NCI-H526 (cell line): ENCODE data around the gene LRRC75A.
"Not testable (repeated sequence)": the region's sequence is repeated elsewhere in the genome, so short reads cannot be mapped to it uniquely, and the experiment has no call there.

ENCODE experiments used
- DNase-seq, 2 experiments: peaks; one replicate each; lab custom pipeline; 2025; lab: John Stamatoyannopoulos, UW

LRRC75A gene

DNA sequence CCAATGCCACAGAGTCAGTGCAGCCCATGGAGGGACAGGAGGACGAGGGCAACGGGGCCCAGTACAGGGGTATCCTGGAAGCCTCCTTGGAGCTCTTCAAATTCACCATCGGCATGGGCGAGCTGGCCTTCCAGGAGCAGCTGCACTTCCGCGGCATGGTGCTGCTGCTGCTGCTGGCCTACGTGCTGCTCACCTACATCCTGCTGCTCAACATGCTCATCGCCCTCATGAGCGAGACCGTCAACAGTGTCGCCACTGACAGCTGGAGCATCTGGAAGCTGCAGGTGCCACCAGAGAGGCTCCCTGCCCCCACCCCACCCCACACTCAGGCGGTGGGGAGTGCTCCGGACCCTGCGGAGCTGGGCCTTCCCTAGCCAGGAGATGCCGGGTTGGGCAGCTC is 60.0 kb downstream of the LRRC75A start:
- DNase-seq: no peak

DNA sequence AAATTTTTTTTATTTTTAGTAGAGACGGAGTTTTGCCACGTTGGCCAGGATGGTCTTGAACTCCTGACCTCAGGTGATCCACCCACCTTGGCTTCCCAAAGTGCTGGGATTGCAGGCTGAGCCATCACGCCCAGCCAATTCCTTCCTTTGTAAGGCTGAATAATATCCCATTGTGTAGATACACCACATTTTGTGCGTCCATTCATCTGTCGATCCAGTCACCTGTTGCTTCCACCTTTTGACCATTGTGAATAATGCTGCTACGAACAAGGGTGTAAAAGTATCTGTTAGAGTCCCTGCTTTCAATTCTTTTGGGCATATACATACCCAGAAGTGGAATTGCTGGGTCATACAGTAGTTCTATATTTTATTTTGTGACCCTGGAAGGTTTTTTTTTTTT is 61.3 kb downstream of the LRRC75A start:
- no peak for DNase-seq

DNA sequence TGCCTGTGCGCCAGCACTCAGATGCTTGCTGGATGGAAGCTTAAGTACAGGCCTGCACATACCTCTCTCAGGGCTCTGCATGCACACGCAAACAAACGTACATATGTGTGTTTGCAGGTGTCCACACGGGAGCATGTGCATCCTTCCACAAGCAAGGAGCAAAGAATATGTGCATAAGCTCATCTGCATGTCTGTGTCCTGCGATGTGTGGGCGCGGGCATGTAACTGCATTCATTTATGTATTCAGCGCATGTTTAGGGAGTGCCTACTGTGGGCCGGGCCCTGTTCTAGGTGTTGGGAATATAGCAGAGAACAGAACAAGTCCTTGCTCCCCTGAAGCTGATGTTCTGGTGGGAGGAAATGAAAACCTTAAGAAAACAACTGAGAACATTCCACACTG is 62.9 kb downstream of the LRRC75A start:
- no peak for DNase-seq

DNA sequence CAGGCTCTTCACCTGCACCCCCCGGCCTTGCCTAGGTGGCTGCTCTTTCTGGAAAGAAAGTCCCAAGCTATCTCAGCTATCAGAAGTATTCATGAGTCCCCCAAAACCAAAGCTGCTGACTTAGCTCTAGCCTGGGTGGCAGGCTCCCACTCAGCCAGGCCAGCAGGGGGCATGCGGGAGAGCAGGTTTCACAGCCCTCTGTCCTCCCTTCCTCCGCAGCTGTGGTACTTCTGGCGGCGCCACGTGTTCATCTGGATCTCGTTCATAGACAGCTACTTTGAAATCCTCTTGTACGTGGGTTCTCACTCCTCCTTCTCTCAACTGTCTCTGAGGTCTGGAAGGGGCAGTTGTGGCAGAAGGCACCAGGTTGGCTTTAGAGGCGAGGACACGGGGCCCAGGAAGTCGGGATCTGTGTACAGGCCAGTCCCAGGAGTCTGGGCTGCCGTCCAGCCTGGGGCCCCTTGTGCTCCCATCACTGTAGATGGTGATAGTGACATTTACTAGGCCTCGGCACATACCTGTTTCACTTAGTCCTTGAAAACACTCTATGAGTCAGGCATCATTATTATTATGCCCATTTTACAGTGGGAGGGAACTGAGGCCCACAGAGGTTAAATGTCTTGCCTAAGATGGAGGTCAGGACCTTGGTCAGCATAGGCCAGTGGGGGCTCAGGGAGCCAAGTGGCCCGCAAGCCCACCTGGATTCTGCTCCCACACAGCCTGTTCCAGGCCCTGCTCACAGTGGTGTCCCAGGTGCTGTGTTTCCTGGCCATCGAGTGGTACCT is 63.7 kb downstream of the LRRC75A start:
- DNase-seq: peak; percentile 24 to 67

DNA sequence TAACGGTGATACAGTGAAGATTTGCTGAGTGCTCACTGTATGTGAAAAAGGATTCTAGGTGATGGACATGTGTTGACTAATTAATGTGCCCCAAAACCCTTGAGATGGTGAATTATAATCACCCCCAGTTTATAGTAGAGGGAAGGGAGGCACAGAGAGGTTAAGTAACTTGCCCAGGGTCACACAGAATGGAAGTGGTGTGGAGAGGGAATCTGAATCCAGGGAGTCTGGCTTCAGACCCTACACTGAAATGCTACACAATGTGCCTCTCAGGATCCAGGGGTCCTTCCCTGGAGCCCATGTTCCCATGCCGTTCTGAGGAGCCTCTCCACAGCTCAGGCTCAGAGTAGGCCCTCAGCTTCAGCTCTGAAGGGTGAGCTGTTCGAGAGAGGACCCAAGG is 65.0 kb downstream of the LRRC75A start:
- DNase-seq: no peak

DNA sequence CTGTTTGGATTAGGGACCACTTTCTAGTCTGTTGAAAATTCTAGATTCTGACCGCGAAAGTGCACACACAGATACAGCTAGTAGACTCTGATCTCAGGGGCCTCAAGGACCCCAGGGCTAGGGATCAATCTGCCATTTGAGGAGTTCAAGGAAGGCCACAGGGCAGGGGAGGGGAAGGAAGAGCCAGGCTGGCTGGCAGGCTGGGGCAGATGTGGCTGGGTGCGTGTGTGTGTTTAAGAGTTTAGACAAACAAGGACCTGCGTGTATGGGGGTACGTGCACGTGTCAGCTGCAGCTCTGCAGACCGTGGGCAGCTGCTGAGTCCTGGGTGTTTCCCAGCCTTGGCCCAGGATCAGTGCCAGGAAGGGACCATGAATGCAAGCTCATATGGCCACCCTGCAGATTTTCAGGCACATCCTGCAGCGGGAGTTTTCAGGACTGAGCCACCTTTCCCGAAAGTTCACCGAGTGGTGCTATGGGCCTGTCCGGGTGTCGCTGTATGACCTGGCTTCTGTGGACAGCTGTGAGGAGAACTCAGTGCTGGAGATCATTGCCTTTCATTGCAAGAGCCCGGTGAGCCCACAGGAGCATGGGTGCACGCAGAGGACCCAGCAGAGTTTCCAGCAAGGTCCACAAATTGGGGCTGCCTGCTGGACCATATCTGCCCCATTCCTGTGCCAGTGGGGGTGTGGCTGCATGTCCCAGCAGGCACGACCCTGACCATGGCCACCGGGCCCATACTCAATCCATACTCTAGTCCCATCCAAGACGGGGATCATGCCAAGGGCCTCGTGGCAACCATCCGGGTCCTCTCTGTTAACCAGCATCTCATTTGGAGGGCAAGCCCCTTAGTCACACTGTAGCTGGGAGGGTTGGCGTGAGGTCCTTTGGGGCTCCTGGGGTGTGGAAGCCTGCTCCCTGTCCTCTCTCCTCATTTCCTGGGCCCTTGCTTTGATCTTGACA is 66.0 kb downstream of the LRRC75A start:
- DNase-seq: no peak

DNA sequence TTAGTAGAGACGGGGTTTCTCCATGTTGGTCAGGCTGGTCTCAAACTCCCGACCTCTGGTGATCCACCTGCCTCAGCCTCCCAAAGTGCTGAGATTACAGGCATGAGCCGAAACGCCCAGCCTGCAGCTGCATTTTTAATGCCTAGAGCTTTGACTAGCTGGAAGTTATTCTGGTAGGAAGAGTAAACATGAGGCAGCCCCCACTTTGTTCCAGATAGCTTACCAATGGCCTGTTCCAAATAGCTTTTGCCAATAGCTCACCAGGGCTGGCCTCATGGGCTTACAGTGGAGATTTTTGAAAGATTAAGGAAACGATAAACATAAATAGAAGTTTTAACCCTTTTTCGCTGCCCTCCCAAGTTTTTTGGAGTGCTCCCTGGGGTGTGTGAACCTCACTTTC is 66.8 kb downstream of the LRRC75A start:
- no peak for DNase-seq

DNA sequence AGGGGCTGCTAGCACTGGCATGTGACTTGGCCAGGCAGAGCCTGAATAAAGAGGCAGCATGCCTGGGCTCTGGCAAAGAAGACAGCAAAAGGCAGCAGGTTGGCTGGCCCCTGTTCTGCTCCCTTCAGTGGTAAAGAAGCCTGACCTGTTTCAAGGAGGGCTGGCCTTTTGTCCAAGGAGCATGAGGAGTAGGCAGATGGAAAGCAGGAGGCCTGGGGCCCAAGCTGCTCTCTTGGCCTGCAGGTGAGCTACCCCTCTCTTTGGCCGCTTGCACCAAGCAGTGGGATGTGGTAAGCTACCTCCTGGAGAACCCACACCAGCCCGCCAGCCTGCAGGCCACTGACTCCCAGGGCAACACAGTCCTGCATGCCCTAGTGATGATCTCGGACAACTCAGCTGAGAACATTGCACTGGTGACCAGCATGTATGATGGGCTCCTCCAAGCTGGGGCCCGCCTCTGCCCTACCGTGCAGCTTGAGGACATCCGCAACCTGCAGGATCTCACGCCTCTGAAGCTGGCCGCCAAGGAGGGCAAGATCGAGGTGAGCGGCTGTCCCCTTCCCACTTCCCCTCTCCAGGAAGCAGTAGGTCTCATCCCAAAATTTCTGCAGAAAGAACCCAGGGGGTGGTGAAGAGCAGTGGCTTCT is 68.6 kb downstream of the LRRC75A start:
- no peak for DNase-seq

DNA sequence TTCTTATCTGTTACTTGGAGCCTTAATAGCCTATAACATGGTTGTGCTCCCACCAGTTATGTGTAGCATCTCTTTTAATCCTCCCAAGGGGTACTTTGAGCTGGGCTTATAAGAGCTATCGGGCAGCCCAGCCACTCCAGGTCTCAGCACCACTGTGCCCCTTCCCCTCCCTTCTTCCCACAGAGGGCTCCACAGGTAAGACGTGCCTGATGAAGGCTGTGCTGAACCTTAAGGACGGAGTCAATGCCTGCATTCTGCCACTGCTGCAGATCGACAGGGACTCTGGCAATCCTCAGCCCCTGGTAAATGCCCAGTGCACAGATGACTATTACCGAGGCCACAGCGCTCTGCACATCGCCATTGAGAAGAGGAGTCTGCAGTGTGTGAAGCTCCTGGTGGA is 69.6 kb downstream of the LRRC75A start:
- DNase-seq: no peak

DNA sequence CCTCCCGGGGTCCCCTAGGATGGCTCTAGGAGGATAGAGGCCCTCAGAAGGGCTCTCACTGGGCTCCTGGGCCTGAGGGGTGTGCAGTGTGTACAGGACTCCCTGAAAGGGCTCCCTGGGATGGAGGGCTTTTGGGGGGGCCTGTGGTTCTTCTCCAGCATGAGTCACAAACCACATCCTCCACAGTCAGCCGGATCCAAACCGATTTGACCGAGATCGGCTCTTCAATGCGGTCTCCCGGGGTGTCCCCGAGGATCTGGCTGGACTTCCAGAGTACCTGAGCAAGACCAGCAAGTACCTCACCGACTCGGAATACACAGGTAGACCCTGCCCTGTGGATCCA is 72.1 kb downstream of the LRRC75A start:
- no peak for DNase-seq

DNA sequence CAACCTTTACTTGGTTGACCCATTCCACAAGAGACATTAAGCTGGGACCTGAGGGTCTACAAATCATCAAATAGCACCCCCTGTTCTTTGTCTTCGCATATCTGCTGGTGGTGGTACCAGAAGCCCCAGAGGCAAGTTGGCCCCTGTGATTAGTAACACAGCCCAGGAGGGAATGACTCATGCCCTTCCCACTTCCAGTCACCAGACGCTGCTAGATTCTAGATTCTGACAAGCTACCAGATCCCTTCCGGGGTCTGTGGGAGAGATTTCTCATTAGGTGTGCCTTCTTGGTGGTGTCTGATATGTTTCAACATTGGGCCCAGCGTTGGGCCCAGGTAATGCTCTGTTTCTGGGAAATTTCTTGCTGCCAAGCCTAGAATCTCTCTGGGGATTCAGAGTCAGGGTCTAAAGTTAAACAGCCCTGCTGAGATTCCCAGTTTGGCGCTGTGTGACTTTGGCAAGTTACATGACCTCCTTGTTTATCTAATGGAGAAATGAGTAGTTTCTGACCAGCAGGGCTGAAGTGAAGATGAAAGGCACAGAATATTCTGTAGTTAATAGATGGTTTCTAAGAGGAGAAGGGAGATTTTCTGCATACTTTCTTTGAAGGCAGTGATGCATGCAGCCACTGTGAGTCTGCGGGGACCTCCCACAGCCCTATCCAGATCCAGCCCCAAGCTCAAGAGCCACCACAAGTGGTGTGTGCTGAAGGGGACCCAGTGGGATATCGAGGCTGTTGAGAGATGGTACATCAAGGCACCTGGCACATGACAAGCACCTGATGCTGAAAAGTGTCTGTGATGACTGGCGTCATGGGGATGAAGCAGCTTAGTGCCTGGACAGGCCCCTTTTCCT is 72.7 kb downstream of the LRRC75A start:
- DNase-seq: no peak

DNA sequence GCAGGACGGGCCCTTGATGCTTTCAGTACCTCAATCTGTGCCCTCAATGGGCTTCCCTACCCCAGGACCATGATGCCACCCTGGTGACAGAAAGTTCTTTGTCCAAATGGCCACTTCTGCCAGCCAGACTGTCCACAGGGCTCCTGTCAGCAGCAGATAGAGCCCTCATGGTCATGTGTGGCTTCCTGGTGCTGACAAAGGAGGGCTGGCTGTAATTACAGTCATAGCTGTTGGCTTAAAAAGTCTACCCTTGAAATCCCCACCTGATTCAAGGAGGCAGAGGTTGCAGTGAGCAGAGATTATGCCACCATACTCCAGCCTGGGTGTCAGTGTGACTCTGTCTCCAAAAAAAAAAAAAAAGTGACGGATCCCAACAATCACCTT is 73.3 kb downstream of the LRRC75A start:
- DNase-seq: no peak

DNA sequence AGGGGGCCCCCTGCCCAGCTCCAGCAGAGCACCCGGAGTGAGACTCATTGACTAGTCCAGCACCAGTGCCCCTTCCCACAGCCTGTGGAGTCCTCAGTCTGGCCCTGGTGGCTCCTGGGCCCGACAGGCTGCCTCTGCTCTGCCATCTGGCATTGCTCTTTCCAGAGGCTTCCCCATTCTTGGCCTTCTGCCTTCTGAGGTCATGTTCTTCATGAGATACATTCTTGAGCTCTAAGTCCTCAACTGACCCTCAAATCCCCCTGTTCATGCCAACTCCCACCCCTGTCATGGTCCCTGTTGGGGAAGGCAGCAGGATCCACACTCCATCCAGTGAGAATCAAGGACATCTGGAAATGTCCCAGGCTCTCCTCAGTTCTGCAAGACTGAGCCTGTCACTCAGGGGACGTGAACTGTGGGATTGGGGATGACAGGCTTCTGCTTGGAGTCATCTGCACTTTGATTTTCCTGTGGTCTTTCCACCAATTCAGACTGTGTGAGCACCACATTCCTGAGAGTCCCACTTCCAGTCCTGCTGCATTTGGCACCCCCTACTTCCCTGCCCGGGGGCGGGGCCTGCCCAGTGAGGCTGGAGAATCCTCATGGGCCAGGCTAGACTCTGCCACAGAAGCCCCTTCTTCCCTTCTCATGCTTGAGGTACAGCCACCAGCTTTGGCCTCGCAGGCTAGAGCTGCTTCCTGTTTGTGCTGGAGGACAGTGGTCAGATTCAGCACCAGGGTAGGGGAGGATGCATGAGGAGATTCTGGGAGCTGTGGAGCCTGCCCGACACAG is 73.9 kb downstream of the LRRC75A start:
- DNase-seq: no peak

DNA sequence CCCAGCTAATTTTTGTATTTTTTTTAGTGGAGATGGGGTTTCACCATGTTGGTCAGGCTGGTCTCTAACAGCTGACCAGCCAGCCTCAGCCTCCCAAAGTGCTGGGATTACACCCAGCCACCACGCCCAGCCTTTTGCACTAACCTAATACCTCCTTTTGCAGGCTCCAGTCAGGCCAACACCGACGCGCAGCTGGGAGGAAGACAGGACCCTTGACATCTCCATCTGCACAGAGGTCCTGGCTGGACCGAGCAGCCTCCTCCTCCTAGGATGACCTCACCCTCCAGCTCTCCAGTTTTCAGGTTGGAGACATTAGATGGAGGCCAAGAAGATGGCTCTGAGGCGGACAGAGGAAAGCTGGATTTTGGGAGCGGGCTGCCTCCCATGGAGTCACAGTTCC is 74.6 kb downstream of the LRRC75A start:
- DNase-seq: no peak

DNA sequence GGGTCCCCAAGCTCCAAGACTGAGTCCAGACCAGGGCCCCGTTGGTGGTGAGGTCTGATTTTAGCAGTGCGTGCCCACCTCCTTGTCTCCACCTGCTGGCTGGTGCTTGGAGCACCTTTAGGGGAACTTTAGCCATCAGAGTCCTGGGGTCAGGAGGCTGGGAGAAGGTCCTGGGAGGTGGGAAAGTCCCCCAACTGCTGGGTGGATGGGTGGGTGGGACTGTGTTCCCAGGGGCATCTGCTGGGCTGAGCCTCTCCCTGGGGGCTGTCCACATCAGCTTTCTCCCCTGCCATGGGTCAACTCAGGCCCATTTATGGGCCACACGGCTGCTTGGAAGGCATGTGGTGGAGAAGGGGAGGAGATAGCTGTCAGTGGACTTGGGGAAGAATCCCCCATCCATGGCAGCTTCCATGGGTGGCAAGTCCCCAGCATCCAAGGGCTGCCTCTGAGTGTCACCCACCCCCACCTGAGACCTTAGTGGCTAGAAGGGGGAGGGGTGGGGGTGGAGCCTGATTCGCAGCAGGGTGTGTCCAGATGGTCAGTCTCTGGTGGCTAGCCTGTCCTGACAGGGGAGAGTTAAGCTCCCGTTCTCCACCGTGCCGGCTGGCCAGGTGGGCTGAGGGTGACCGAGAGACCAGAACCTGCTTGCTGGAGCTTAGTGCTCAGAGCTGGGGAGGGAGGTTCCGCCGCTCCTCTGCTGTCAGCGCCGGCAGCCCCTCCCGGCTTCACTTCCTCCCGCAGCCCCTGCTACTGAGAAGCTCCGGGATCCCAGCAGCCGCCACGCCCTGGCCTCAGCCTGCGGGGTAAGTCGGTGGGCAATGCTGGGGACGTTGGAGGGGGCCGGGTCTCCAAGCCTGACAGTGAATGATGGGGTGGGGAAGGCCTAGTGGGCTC is 76.7 kb downstream of the LRRC75A start, which contains the start of gene TRPV2:
TRPV2 (plus strand) TSS at position 541 of the 894 bp plus-strand sequence. CDS start 2,098 bp downstream, outside the sequence.
- peak in 1 of 2 experiments; percentile 32 for DNase-seq

DNA sequence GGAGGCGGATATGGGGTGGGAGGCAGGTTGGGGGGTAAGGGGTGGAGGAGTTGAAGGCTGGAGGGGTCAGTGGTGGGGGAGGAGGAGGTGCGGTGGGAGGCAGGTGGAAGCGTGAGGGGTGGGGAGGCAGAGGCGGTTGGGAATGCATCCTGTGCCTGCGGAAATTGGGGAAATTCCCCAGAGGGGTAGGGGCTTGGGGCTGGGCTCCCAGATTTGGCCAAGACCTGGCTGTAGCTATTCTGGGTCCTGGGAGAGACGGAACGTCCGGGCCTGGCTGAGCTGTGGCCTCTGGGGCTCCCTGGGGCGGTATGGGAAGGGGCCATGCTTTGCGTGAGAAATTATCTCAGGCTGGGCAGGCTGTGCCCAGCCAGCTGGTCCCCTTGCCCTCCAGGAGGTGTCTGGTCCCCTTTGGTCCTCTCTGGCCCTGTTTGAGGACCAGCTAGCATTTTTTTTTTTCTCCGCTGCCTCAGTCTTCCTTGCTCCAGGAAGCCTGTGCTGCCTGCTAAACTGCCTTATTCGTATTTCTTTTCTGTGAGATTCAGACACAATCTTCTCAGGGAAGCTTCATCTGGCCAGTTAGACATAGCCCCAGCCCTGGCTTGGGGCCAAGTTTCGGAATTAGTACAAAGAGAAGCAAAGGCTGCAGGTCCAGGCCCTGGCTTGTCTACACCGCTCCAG is 83.9 kb downstream of the LRRC75A start:
- peak in 1 of 2 experiments; percentile 17 for DNase-seq

DNA sequence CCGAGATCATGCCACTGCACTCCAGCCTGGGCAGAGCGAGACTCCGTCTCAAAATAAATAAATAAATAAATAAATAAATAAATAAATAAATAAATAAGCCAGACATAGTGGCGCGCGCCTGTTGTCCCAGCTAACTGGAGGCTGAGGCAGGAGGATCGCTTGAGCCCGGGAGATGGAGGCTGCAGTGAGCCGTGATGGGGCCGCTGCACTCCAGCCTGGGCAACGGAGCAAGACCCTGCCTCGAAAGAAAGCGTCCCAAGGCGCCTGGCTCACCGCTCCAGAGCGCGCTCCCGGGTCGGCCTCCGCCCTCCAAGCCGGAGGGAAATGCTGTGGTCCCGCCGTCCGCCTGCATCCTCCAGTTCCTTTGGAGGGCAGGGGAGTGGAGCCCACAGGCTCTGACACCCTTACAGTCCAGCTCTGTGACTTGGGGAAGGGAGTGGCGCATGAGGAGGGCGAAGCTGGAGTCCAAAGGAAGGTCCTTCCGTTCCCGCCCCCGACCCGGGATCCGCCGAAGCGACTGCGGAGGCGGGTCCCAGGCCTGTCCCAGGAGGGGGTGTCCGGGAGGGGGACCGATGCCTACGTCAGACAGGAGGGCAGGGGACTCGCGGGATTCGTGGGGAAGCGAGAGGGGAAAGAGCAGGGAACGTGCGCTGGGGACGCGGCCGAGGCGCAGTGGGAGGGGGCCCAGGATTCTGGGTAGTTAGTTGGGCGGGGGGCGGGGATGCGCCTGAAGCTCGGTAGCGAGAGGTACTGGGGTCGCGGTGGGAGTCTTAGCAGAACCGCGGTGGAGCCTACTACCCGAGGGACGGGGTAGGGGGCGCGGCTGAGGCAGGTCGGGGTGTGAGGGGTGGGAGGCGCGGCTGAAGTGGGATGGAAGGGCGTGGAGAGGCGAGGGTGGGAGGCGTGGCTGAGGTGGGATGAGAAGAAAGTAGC is 85.0 kb downstream of the LRRC75A start:
- peak in 1 of 2 experiments; percentile 44 for DNase-seq

DNA sequence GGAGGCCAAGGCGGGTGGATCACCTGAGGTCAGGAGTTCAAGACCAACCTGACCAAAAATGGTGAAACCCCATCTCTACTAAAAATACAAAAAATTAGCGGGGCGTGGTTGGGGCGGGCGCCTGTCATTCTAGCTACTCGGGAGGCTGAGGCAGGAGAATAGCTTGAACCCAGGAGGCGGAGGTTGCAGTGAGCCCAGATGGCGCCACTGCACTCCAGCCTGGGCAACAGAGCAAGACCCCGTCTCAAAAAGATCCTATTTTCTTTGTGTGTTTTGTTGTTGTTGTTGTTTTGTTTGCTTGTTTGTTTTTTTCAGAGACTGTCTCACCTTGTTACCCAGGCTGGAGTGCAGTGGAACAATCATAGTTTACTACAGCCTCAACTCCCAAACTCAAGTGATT is 88.1 kb downstream of the LRRC75A start:
- not testable (repeated sequence) for DNase-seq
